Heart left ventricle (tissue), 16 donors: Measurements from ENCODE around the gene KATNB1. TPM values are rescaled to one million over a fixed set of nuclear protein-coding genes. Genes with fewer than 3 reads are reported as not detected.

Source experiments
- ATAC-seq, 4 donors: fragments of 200-7000 bp; cut with Tn5 transposase; one replicate each; pipeline ENCODE4 v1.9.1; 2020 to 2022; ENCODE audit warnings: moderate library complexity in 4 of 4, mild to moderate bottlenecking in 3 of 4, moderate number of reproducible peaks in 1 of 4
- DNase-seq, 5 donors: peaks; one replicate each; pipeline ENCODE4 v3.0.0-alpha.2; 2020
- H3K27ac ChIP-seq, 12 donors: fragments of 200-600 bp; sonication (generic) in 4 of 12; one replicate each; pipeline versions ENCODE4 v1.5.0 to v1.8.0; 2016 to 2022; ENCODE audit warnings: mild to moderate bottlenecking in 2 of 12
- H3K27me3 ChIP-seq, 9 donors: fragments of 200-600 bp; sonication (generic) in 2 of 9; one replicate each; pipeline versions ENCODE4 v1.5.1 to v1.8.0; 2016 to 2022; ENCODE audit warnings: mild to moderate bottlenecking in 3 of 9
- H3K36me3 ChIP-seq, 9 donors: fragments of 200-600 bp; sonication (generic) in 2 of 9; one replicate each; pipeline versions ENCODE4 v1.5.0 to v1.8.0; 2018 to 2022; ENCODE audit warnings: mild to moderate bottlenecking in 2 of 9
- H3K4me1 ChIP-seq, 12 donors: fragments of 200-600 bp; sonication (generic) in 4 of 12; one replicate each; pipeline versions ENCODE4 v1.5.0 to v1.8.0; 2016 to 2022; ENCODE audit warnings: mild to moderate bottlenecking in 3 of 12
- H3K4me3 ChIP-seq, 12 donors: fragments of 200-600 bp; sonication (generic) in 4 of 12; one replicate each; pipeline versions ENCODE4 v1.5.0 to v1.8.0; 2017 to 2022; ENCODE audit warnings: mild to moderate bottlenecking in 9 of 12, moderate library complexity in 4 of 12
- H3K9me3 ChIP-seq, 12 donors: fragments of 200-600 bp; sonication (generic) in 4 of 12; one replicate each; pipeline versions ENCODE4 v1.5.0 to v1.8.0; 2016 to 2022; ENCODE audit warnings: mild to moderate bottlenecking in 1 of 12
- POLR2A ChIP-seq, 2 donors: fragments of 450-650 bp; IDR thresholded peaks; one replicate each; pipeline ENCODE4 v1.6.1; 2017; ENCODE audit warnings: antibody characterized with exemption in 2 of 2, mild to moderate bottlenecking in 2 of 2, moderate library complexity in 2 of 2
- WGBS, 4 donors: extraction: QIAGEN DNeasy Blood & Tissue Kit in 2 of 4; methylation state at CpG; one replicate each; pipeline versions ENCODE4 v1.1.5 to v1.1.7; 2013 to 2018; 5-methylcytosine and 5-hydroxymethylcytosine counted together
- intact Hi-C, 10 donors: fragments of 100-400 bp; cut with DNase I; formaldehyde crosslinking; loops; one replicate each; pipeline versions ENCODE4 v1.11.1 to v1.14.2; 2022
- polyA plus RNA-seq, 2 donors: library from polyadenylated mRNA; stranded (reverse); fragments of 200-250 nt; gene quantifications; one replicate each; pipeline ENCODE4 v1.2.3, GENCODE V29; 2013
- total RNA-seq, 9 donors: library from RNA; depleted of rRNA in 2 of 9; stranded (reverse); fragments of >200 nt in 2 of 9; fragmentation: NEBNext Ultra II Directional in 3 of 9; extraction: Animal tissue kit (Norgen Biotek cat#: 25700) in 3 of 9; gene quantifications; one replicate each; pipeline versions ENCODE4 v1.1.0 to v1.2.4, GENCODE V29; 2016 to 2023
- TF ChIP-seq, protein P1 (sequence below), 12 donors: fragments of 200-600 bp; sonication (generic) in 4 of 12; IDR thresholded peaks; one replicate each; pipeline versions ENCODE4 v1.5.0 to v1.8.0; 2018 to 2022; ENCODE audit warnings: antibody characterized with exemption in 12 of 12, mild to moderate bottlenecking in 5 of 12
- donor health status: ischemic (EF 13 %, LVEDD 7.1; RV severe dilation, severe dysfunction).
- donor health status: healthy with polysubstance abuse.
- donor health status: DM: no; HTN: yes; CAD: no.
- donor health status: DM: no; HTN: no; CAD: no.
- donor health status: ischemic (EF 25% LVEDD 6.9; RV normal size, moderate dysfunction).
- donor health status: ischemic (EF 25% LVEDD 5.7; RV mildly dilated, moderate dysfunction).
- donor health status: healthy.
- donor health status: DM: yes; HTN: yes; CAD: no.
- donor health status: ischemic (EF 35%, LVEDD 5.7; RV mildly dilated, moderate dysfunction).
- donor health status: nonischemic (EF 11% LVEDD 7.7; RV severe dilation, severe dysfunction).
- donor health status: DM: yes; HTN: yes; CAD: no.
- donor health status: PGD.
- donor health status: ischemic (EF 29% LVEDD 5.4; RV normal size, mild dysfunction).
- donor health status: nonischemic (EF 23%, LVEDD 6.1; RV moderate dilation, normal function).

The KATNB1 gene
- total and polyA plus RNA-seq, 11 donors: 8.0 to 20.5 (median 15.3) TPM

- TF ChIP-seq, protein P1, sequence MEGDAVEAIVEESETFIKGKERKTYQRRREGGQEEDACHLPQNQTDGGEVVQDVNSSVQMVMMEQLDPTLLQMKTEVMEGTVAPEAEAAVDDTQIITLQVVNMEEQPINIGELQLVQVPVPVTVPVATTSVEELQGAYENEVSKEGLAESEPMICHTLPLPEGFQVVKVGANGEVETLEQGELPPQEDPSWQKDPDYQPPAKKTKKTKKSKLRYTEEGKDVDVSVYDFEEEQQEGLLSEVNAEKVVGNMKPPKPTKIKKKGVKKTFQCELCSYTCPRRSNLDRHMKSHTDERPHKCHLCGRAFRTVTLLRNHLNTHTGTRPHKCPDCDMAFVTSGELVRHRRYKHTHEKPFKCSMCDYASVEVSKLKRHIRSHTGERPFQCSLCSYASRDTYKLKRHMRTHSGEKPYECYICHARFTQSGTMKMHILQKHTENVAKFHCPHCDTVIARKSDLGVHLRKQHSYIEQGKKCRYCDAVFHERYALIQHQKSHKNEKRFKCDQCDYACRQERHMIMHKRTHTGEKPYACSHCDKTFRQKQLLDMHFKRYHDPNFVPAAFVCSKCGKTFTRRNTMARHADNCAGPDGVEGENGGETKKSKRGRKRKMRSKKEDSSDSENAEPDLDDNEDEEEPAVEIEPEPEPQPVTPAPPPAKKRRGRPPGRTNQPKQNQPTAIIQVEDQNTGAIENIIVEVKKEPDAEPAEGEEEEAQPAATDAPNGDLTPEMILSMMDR (IDR thresholded peaks at IDR 0.05): no peak
- no peak for TF ChIP-seq POLR2A (IDR thresholded peaks at IDR 0.05)
- H3K4me3 ChIP-seq: no peak overlapping the region
- ATAC-seq (no peak), DNase-seq (peak in 1 of 5 donors; percentile 4)
- H3K27me3 ChIP-seq: no peaks in the 10 kb centered on the region
- WGBS, 4 donors: 85 to 100% (median 96%) methylated on average over 3 to 6 of the region's 6 CpGs
- H3K9me3 ChIP-seq: no peaks in the 10 kb centered on the region
- peaks cover 0 to 22% (median 3%) of the 10 kb centered on the region in 9 donors for H3K36me3 ChIP-seq
- peaks cover 0 to 3% (median 0%) of the 10 kb centered on the region in 12 donors for H3K4me1 ChIP-seq
- H3K27ac ChIP-seq: no peak overlapping the region
- intact Hi-C loops: no loop called here
Observed at GRCh38 chr16:57747996-57748395, 12.4 kb downstream of the KATNB1 start.

- Histone ChIP-seq H3K4me1 (peaks cover 0 to 3% (median 0%) of the 10 kb centered on the region in 12 donors), H3K27me3 (no peaks in the 10 kb centered on the region), H3K4me3 (no peak overlapping the region), H3K9me3 (no peaks in the 10 kb centered on the region), H3K27ac (no peak overlapping the region), H3K36me3 (peaks cover 0 to 28% (median 3%) of the 10 kb centered on the region in 9 donors)
- intact Hi-C loops: no loop called here
- 58 to 86% (median 80%) methylated on average over 11 of the region's 11 CpGs for WGBS, 4 donors
- DNase-seq: no peak
- peak in 1 of 4 donors; percentile 4 for ATAC-seq
- TF ChIP-seq, protein P1 (IDR thresholded peaks at IDR 0.05): no peak
- TF ChIP-seq POLR2A (IDR thresholded peaks at IDR 0.05): no peak
Observed at GRCh38 chr16:57748596-57748995, 13.0 kb downstream of the KATNB1 start.

DNA sequence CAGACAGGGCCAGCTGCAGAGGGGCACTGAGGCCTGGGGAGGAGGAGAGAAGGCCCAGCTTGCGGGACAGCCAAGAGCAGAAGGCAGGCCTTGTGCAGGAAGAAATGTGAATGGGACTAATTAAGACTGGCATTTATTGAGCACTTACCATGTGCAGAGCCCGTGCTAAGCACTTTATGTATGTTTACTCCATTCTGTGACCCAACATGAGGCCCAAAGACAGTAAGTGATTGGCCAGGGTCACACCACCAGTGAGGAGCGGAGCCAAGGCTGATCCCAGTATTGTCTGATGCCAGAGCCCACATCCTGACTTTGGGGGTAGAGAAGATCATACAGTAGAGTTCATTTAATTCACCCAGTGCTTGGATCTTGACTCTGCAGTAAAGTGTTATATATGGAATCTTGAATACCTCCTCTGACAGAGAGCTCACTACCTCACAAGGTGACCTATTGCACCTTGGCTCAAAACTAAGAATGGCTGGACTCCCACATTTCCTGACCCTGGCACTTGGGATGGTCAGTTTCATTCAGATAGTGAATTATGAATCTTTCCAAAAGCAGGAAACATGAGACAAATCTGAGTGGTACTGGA lies 13.6 kb downstream of the KATNB1 start:
- peak in 1 of 5 donors; percentile 25 for DNase-seq
- Histone ChIP-seq H3K36me3 (peaks cover 0 to 29% (median 3%) of the 10 kb centered on the region in 9 donors), H3K27me3 (no peaks in the 10 kb centered on the region), H3K4me3 (no peak overlapping the region), H3K4me1 (peaks cover 0 to 3% (median 0%) of the 10 kb centered on the region in 12 donors), H3K9me3 (no peaks in the 10 kb centered on the region), H3K27ac (no peak overlapping the region)
- TF ChIP-seq POLR2A (IDR thresholded peaks at IDR 0.05): no peak
- TF ChIP-seq, protein P1 (IDR thresholded peaks at IDR 0.05): no peak
- ATAC-seq: no peak
- intact Hi-C loops: no loop called here
- 93 to 97% (median 97%) methylated on average over 3 of the region's 3 CpGs for WGBS, 4 donors

GRCh38 chr16:57749856-57750452 lies 14.4 kb downstream of the KATNB1 start:
- no peak for ATAC-seq
- no peak for DNase-seq
- WGBS, 4 donors: 87 to 92% (median 89%) methylated on average over 5 of the region's 5 CpGs
- H3K27ac ChIP-seq: no peak overlapping the region
- intact Hi-C loops: loop anchor here in 2 of 10 donors (10.0 kb wide), 2 partner anchors 245 to 255 kb away; partner anchors contain the start of genes USB1 (in 1 of the 2) and ZNF319 (in 1 of the 2)
- peaks cover 0 to 30% (median 3%) of the 10 kb centered on the region in 9 donors for H3K36me3 ChIP-seq
- no peak overlapping the region for H3K4me3 ChIP-seq
- TF ChIP-seq POLR2A (IDR thresholded peaks at IDR 0.05): no peak
- TF ChIP-seq, protein P1 (IDR thresholded peaks at IDR 0.05): no peak
- peaks cover 0 to 3% (median 0%) of the 10 kb centered on the region in 12 donors for H3K4me1 ChIP-seq
- H3K9me3 ChIP-seq: no peaks in the 10 kb centered on the region
- H3K27me3 ChIP-seq: no peaks in the 10 kb centered on the region
